ENCODE data around the gene FAM83E. TPM values are rescaled to one million over a fixed set of nuclear protein-coding genes. Genes with fewer than 3 reads are reported as not detected.

The FAM83E gene
- total RNA-seq, 4 donors from 2014 or later, result 0.15 TPM; not detected in 3

DNA sequence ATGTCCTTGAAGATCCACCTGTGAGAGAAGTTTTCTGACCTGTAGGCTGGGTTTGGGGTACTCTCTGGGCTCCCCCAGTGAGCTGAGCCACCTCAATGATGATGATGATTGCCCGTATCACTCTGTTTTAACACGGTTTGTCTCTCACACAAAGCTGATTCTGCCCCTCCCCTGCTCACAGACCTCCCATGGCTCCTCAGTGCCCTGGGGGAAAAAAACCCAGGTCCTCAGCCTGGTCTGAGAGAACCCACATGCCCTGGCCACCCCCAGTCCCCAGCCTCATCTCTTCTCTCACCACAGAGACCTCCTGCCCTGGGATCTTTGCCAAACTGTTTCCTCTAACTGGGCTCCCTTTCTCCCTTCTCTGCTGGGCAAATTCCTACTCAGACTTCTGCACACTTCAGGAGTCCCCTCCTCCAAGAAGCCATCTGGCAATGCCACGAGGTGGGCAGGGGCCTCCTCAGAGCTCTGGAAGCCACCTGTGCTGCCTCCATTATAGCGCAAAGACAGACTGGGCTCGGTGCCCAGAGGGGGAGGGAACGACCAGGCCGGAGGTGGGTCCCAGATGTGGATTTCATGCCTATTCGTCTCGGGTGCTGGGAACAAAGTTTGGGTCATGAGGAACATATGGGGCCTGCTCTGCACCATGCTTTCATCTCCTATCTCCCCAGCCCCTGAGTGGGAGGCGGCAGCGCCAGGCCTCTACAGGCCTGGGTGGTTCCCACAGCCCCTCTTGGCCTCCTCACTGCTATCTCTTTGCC lies 39.6 kb upstream of the FAM83E start:
- Histone ChIP-seq H3K27me3 (no peaks in the 10 kb centered on the region), H3K9me3 (no peaks in the 10 kb centered on the region), H3K36me3 (no peaks in the 10 kb centered on the region), H3K27ac (no peak overlapping the region), H3K4me1 (no peaks in the 10 kb centered on the region), H3K4me3 (no peak overlapping the region)
- no peak for TF ChIP-seq POLR2A (IDR thresholded peaks at IDR 0.05)
- TF ChIP-seq, protein P1, sequence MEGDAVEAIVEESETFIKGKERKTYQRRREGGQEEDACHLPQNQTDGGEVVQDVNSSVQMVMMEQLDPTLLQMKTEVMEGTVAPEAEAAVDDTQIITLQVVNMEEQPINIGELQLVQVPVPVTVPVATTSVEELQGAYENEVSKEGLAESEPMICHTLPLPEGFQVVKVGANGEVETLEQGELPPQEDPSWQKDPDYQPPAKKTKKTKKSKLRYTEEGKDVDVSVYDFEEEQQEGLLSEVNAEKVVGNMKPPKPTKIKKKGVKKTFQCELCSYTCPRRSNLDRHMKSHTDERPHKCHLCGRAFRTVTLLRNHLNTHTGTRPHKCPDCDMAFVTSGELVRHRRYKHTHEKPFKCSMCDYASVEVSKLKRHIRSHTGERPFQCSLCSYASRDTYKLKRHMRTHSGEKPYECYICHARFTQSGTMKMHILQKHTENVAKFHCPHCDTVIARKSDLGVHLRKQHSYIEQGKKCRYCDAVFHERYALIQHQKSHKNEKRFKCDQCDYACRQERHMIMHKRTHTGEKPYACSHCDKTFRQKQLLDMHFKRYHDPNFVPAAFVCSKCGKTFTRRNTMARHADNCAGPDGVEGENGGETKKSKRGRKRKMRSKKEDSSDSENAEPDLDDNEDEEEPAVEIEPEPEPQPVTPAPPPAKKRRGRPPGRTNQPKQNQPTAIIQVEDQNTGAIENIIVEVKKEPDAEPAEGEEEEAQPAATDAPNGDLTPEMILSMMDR (IDR thresholded peaks at IDR 0.05 in 4 of 5, conservative IDR thresholded peaks at IDR 0.05 in 1 of 5), result no peak
- intact Hi-C loops (cut with DNase I; ENCODE audit: low total_unique reads), result no loop called here
- ATAC-seq (no peak), DNase-seq (no peak)
- in situ Hi-C loops (cut with MboI; ENCODE audit: low sequenced_read_pairs in 4 of 4), result loop anchor here in 1 of 4 donors (10.0 kb wide), 1 partner anchor 60 kb away; the partner anchor contains the start of gene MAMSTR

DNA sequence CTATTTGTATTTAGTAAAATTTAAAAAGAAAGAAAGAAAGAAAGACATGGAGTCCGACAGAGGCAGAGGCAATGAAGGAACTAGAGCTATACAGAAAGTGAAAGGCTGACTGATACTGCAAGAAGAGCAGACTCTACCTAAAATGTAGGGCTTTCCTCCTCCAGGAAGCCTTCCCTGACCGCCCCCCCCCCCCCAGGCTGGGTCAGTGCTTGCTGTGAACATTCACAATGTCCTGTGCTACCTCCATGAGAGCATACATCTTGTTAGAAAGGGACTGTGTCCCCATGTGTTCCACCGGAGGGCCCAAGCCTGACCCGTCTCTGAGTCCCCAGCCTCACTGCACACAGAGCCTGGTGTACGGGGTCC lies 36.8 kb upstream of the FAM83E start:
- DNase-seq, result no peak
- TF ChIP-seq, protein P1 (IDR thresholded peaks at IDR 0.05 in 4 of 5, conservative IDR thresholded peaks at IDR 0.05 in 1 of 5), result no peak
- TF ChIP-seq POLR2A (IDR thresholded peaks at IDR 0.05), result no peak
- in situ Hi-C loops (cut with MboI; ENCODE audit: low sequenced_read_pairs in 4 of 4) (loop anchor here in 1 of 4 donors (10.0 kb wide), 1 partner anchor 63 kb away; the partner anchor contains the start of gene MAMSTR), intact Hi-C loops (cut with DNase I; ENCODE audit: low total_unique reads) (no loop called here)
- H3K27me3 ChIP-seq, result no peaks in the 10 kb centered on the region
- ATAC-seq, result no peak
- no peak overlapping the region for H3K4me3 ChIP-seq
- H3K27ac ChIP-seq, result no peak overlapping the region
- no peaks in the 10 kb centered on the region for H3K9me3 ChIP-seq
- no peaks in the 10 kb centered on the region for H3K4me1 ChIP-seq
- no peaks in the 10 kb centered on the region for H3K36me3 ChIP-seq

DNA sequence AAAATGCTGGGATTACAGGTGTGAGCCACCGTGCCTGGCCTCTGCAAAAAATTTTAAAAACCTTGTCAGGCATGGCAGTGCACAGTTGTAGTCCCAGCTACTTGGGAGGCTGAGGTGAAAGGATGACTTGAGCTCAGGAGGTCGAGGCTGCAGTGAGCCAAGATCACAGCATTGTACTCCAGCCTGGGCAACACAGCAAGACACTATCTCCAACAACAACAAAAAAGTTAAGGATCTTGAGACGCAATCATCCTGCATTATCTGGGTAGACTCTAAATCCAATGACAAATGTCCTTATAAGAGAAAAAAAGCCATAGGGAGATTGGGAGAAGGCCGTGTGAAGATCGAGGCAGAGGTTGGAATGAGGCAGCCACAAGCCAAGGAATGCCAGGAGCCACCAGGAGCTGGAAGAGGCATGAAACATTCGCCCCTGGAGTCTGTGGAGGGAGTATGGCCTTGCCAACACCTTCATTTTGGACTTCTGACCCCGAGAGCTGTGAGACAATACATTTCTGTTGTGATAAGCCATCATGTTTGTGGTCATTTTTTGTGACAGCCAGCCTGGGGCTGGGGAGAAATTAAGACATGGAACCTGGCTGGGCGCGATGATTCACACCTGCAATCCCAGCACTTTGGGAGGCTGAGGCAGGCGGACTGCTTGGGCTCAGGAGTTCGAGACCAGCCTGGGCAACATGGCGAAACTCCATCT lies 36.3 kb upstream of the FAM83E start:
- Histone ChIP-seq H3K27ac (no peak overlapping the region), H3K9me3 (no peaks in the 10 kb centered on the region), H3K27me3 (no peaks in the 10 kb centered on the region), H3K36me3 (no peaks in the 10 kb centered on the region), H3K4me3 (no peak overlapping the region), H3K4me1 (peaks cover under 1 to 2% of the 10 kb centered on the region in 2 donors)
- intact Hi-C loops (cut with DNase I; ENCODE audit: low total_unique reads), result no loop called here
- no peak for DNase-seq
- TF ChIP-seq POLR2A (IDR thresholded peaks at IDR 0.05), result no peak
- TF ChIP-seq, protein P1 (IDR thresholded peaks at IDR 0.05 in 4 of 5, conservative IDR thresholded peaks at IDR 0.05 in 1 of 5), result no peak
- in situ Hi-C loops (cut with MboI; ENCODE audit: low sequenced_read_pairs in 4 of 4), result loop anchor here in 1 of 4 donors (10.0 kb wide), 1 partner anchor 64 kb away; the partner anchor contains the start of gene MAMSTR
- no peak for ATAC-seq

DNA sequence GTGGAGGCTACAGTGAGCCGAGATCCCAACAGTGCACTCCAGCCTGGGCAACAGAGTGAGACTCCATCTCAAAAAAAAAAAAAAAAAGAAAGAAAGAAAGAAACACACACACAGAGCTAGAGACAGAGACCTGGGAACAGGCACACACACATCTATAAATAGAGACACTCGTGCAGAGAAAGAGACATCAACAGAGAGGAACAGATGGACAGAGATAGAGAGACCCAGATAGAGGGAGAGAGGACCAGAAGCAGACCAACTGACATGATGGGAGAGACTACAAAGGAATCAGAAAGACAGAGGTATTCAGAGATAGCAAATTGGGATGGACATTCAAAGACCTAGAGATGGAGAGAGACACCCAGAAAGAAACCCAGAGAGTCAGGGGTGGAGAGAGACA lies 33.3 kb upstream of the FAM83E start:
- in situ Hi-C loops (cut with MboI; ENCODE audit: low sequenced_read_pairs in 4 of 4), result loop anchor here in 2 of 4 donors (5.0 to 25.0 kb wide), 3 partner anchors 89 to 194 kb away; partner anchors contain the start of genes IZUMO1 (in 2 of the 2) and RASIP1 (in 2 of the 2)
- H3K4me1 ChIP-seq, result peaks cover 14 to 23% of the 10 kb centered on the region in 2 donors
- no peaks in the 10 kb centered on the region for H3K27me3 ChIP-seq
- no peak for TF ChIP-seq POLR2A (IDR thresholded peaks at IDR 0.05)
- TF ChIP-seq, protein P1 (IDR thresholded peaks at IDR 0.05 in 4 of 5, conservative IDR thresholded peaks at IDR 0.05 in 1 of 5), result no peak
- H3K27ac ChIP-seq, result no peak overlapping the region
- DNase-seq, result no peak
- H3K4me3 ChIP-seq, result no peak overlapping the region
- no peak for ATAC-seq
- H3K36me3 ChIP-seq, result no peaks in the 10 kb centered on the region
- H3K9me3 ChIP-seq, result no peaks in the 10 kb centered on the region
- intact Hi-C loops (cut with DNase I; ENCODE audit: low total_unique reads), result loop anchor here (5.0 kb wide), 1 partner anchor 69 kb away; the partner anchor contains the start of gene MAMSTR
